Calu3 (cell line): ENCODE data around the gene APBB1IP. TPM values are rescaled to one million over a fixed set of nuclear protein-coding genes. Genes with fewer than 3 reads are reported as not detected.
A peak's percentile ranks its signal among the peaks of the same experiment; 100 is the strongest.

Experiments
- BruUV-seq: library from RNA; stranded (reverse); fragments of 400-500 nt; replicated peaks from 2 replicates; lab custom pipeline; 2021; lab: Mats Ljungman, UMichigan
- CTCF ChIA-PET: fragments of 300-600 bp; sonication (Branson Sonifier 250); formaldehyde crosslinking; loops from one replicate; lab custom pipeline; 2022; ENCODE audit warnings: antibody characterized with exemption; lab: Charles Lee
- DNase-seq: peaks from one replicate; pipeline ENCODE4 v3.0.0; 2022
- H3K27ac Mint-ChIP-seq: one replicate; pipeline ENCODE4 v1.8.0; 2022; ENCODE audit warnings: mixed read lengths; ENCODE audit not compliant: unreplicated experiment
- H3K27me3 Mint-ChIP-seq: one replicate; pipeline ENCODE4 v1.8.0; 2022; ENCODE audit warnings: mixed read lengths; ENCODE audit not compliant: unreplicated experiment
- H3K36me3 Mint-ChIP-seq: one replicate; pipeline ENCODE4 v1.8.0; 2022; ENCODE audit warnings: mild to moderate bottlenecking, moderate library complexity, mixed read lengths; ENCODE audit not compliant: insufficient read depth, unreplicated experiment
- H3K4me1 Mint-ChIP-seq: one replicate; pipeline ENCODE4 v1.8.0; 2022; ENCODE audit warnings: mild to moderate bottlenecking, low read depth, mixed read lengths; ENCODE audit not compliant: unreplicated experiment
- H3K4me3 Mint-ChIP-seq: one replicate; pipeline ENCODE4 v1.8.0; 2022; ENCODE audit warnings: mild to moderate bottlenecking, low read depth, moderate library complexity, mixed read lengths; ENCODE audit not compliant: unreplicated experiment
- H3K9me3 Mint-ChIP-seq: one replicate; pipeline ENCODE4 v1.8.0; 2022; ENCODE audit warnings: low read depth, mixed read lengths; ENCODE audit not compliant: unreplicated experiment
- CTCF ChIP-seq: fragments of 200-600 bp; IDR thresholded peaks from one replicate; pipeline ENCODE4 v1.8.0; 2022; ENCODE audit warnings: antibody characterized with exemption; ENCODE audit not compliant: unreplicated experiment
- intact Hi-C: fragments of 100-400 bp; cut with micrococcal nuclease; formaldehyde crosslinking; loops from one replicate; pipeline ENCODE4 v1.10.0; 2022; ENCODE audit not compliant: unreplicated experiment
- total RNA-seq: library from RNA; stranded (reverse); gene quantifications from 2 replicates; pipeline ENCODE4 v1.2.3, GENCODE V29; 2022

APBB1IP gene
- total RNA-seq, 1 experiment from 2014 or later, result 1.5 TPM

- Mint-ChIP-seq H3K27me3 (no peaks in the 10 kb centered on the region), H3K4me3 (peak overlapping the region; percentile 10), H3K4me1 (peaks cover 22% of the 10 kb centered on the region), H3K27ac (peak overlapping the region; percentile 72), H3K36me3 (no peaks in the 10 kb centered on the region), H3K9me3 (no peaks in the 10 kb centered on the region)
- TF ChIP-seq CTCF, result no peak
- intact Hi-C loops, result no loop called here
- no TSS peak for BruUV-seq
- CTCF ChIA-PET, result interaction anchor here (0.7 to 0.8 kb wide), 2 partner anchors 133 to 213 kb away, joined by 3 to 4 read pairs; no protein-coding TSS in a partner anchor
- DNase-seq, result no peak
Measured at GRCh38 chr10:26524161-26524896, 86.2 kb downstream of the APBB1IP start.

GRCh38 chr10:26525586-26525985, 87.4 kb downstream of the APBB1IP start:
- no peaks in the 10 kb centered on the region for H3K27me3 Mint-ChIP-seq
- H3K4me3 Mint-ChIP-seq, result no peak overlapping the region
- no peaks in the 10 kb centered on the region for H3K9me3 Mint-ChIP-seq
- no peak for DNase-seq
- intact Hi-C loops, result no loop called here
- CTCF ChIA-PET, result no interaction called here
- TF ChIP-seq CTCF, result no peak
- BruUV-seq, result no TSS peak
- peaks cover 22% of the 10 kb centered on the region for H3K4me1 Mint-ChIP-seq
- H3K27ac Mint-ChIP-seq, result no peak overlapping the region
- H3K36me3 Mint-ChIP-seq, result no peaks in the 10 kb centered on the region

- intact Hi-C loops, result no loop called here
- CTCF ChIA-PET, result interaction anchor here (0.6 to 0.7 kb wide), 2 partner anchors 9 to 29 kb away, joined by 3 to 4 read pairs; no protein-coding TSS in a partner anchor
- no peak for DNase-seq
Measured at GRCh38 chr10:26527018-26527417, 88.9 kb downstream of the APBB1IP start.

GRCh38 chr10:26528048-26528447, 89.9 kb downstream of the APBB1IP start:
- CTCF ChIA-PET, result no interaction called here
- Mint-ChIP-seq H3K27me3 (no peaks in the 10 kb centered on the region), H3K4me3 (no peak overlapping the region), H3K9me3 (no peaks in the 10 kb centered on the region), H3K36me3 (no peaks in the 10 kb centered on the region), H3K27ac (no peak overlapping the region), H3K4me1 (peaks cover 22% of the 10 kb centered on the region)
- intact Hi-C loops, result no loop called here
- no peak for TF ChIP-seq CTCF
- DNase-seq, result no peak
- no TSS peak for BruUV-seq

More at GRCh38 chr10:26527018-26527417, 88.9 kb downstream of the APBB1IP start:
- H3K4me1 Mint-ChIP-seq, result peaks cover 22% of the 10 kb centered on the region
- H3K36me3 Mint-ChIP-seq, result no peaks in the 10 kb centered on the region
- no peaks in the 10 kb centered on the region for H3K9me3 Mint-ChIP-seq
- no peak overlapping the region for H3K4me3 Mint-ChIP-seq
- no peaks in the 10 kb centered on the region for H3K27me3 Mint-ChIP-seq
- BruUV-seq, result no TSS peak
- no peak for TF ChIP-seq CTCF
- H3K27ac Mint-ChIP-seq, result no peak overlapping the region
